Left lung (tissue), 10 donors: ENCODE measurements around the gene HSPB2. TPM values are rescaled to one million over a fixed set of nuclear protein-coding genes. Genes with fewer than 3 reads are reported as not detected.

Experiments
- ATAC-seq: fragments of 200-7000 bp; cut with Tn5 transposase; one replicate; pipeline ENCODE4 v1.9.1; 2020; ENCODE audit warnings: moderate library complexity
- DNase-seq, 4 donors: peaks; one replicate each; pipeline ENCODE4 v3.0.0-alpha.2; 2013 to 2020
- H3K27ac ChIP-seq, 2 donors: fragments of 200-600 bp; sonication (generic) in 1 of 2; one replicate each; pipeline versions ENCODE4 v1.5.0 to v1.8.0; 2020 to 2021
- H3K27me3 ChIP-seq, 2 donors: fragments of 200-600 bp; sonication (generic) in 1 of 2; one replicate each; pipeline versions ENCODE4 v1.5.0 to v1.8.0; 2020 to 2021
- H3K36me3 ChIP-seq, 2 donors: fragments of 200-600 bp; sonication (generic) in 1 of 2; one replicate each; pipeline versions ENCODE4 v1.5.0 to v1.8.0; 2020 to 2021
- H3K4me1 ChIP-seq, 2 donors: fragments of 200-600 bp; one replicate each; pipeline ENCODE4 v1.8.0; 2021
- H3K4me3 ChIP-seq, 2 donors: fragments of 200-600 bp; sonication (generic) in 1 of 2; one replicate each; pipeline versions ENCODE4 v1.5.0 to v1.8.0; 2020 to 2021; ENCODE audit warnings: mild to moderate bottlenecking in 1 of 2
- H3K9me3 ChIP-seq, 2 donors: fragments of 200-600 bp; sonication (generic) in 1 of 2; one replicate each; pipeline versions ENCODE4 v1.5.0 to v1.8.0; 2020 to 2021
- intact Hi-C, 2 donors: fragments of 100-400 bp; cut with DNase I; formaldehyde crosslinking; loops; one replicate each; pipeline versions ENCODE4 v1.11.2 to v1.14.2; 2022
- polyA plus RNA-seq, 6 donors: library from polyadenylated mRNA; unstranded; fragments of 120-200 nt; gene quantifications; one replicate each; pipeline ENCODE4 v1.2.1, GENCODE V29; 2013; ENCODE audit not compliant: insufficient read length in 6 of 6
- total RNA-seq, 2 donors: library from RNA; stranded (reverse); fragmentation: NEBNext Ultra II Directional; extraction: Animal tissue kit (Norgen Biotek cat#: 25700); gene quantifications; one replicate each; pipeline ENCODE4 v1.2.1, GENCODE V29; 2021
- TF ChIP-seq, protein P1 (sequence below), 2 donors: fragments of 200-600 bp; sonication (generic) in 1 of 2; IDR thresholded peaks; one replicate each; pipeline versions ENCODE4 v1.5.0 to v1.8.0; 2021; ENCODE audit warnings: antibody characterized with exemption in 2 of 2
- donor health status: DM: no; HTN: yes; CAD: no.
- donor health status: DM: no; HTN: no; CAD: no.

The HSPB2 gene
- total and polyA plus RNA-seq, 8 donors, result 3.7 to 7.2 (median 4.8) TPM

DNA sequence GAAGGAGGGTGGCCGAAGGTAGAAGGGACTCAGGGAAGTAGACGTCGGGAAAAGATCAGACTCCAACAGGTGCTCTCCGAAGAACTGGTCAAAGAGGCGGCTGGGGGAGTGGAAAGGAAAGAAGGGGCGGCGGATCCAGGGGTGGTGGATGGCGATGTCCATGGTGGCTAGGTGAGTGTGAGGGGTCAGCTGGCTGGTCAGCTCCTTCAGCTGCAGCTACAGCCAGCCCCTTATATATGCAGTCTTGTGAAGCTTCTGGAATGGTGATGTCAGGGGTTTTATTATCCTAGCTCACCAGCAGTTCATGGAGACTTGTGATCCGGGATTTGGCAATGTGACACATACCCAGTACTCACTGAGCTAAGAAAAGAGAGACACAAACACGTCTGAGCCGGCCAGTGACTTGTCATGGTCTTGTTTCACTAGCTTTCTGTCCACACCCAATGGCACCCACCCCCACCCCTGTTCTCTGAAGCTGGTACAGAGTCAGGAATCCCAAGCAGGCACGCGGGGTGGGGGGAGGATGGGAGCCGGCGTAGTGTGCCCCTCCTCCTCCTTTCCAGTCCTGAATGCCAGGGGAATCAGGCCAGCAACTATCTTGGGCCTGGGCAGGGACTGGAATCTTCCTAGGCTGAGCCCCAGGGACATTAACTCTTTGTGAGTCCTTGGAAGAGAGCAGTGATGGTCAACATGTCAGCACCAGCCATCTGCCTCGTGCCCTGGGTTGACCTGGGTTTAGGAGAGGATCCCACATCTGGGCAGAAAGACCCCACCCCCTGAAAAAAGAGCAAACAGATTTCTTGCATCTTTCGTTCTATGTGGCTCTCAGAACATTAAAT, 752 bp upstream of the HSPB2 start, which contains the start of gene CRYAB:
TSS of gene CRYAB (minus strand) at position 208 of the 839 bp plus-strand sequence. CDS start at position 162, 46 bp downstream.
- peaks cover 0 to 44% of the 10 kb centered on the region in 2 donors for H3K27me3 ChIP-seq
- TF ChIP-seq, protein P1, sequence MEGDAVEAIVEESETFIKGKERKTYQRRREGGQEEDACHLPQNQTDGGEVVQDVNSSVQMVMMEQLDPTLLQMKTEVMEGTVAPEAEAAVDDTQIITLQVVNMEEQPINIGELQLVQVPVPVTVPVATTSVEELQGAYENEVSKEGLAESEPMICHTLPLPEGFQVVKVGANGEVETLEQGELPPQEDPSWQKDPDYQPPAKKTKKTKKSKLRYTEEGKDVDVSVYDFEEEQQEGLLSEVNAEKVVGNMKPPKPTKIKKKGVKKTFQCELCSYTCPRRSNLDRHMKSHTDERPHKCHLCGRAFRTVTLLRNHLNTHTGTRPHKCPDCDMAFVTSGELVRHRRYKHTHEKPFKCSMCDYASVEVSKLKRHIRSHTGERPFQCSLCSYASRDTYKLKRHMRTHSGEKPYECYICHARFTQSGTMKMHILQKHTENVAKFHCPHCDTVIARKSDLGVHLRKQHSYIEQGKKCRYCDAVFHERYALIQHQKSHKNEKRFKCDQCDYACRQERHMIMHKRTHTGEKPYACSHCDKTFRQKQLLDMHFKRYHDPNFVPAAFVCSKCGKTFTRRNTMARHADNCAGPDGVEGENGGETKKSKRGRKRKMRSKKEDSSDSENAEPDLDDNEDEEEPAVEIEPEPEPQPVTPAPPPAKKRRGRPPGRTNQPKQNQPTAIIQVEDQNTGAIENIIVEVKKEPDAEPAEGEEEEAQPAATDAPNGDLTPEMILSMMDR (IDR thresholded peaks at IDR 0.05), result no peak
- peak within 1 kb of the TSS; percentile 34 to 35 for H3K4me3 ChIP-seq
- peak within 1 kb of the TSS; percentile 60 to 85 for H3K27ac ChIP-seq
- no peaks in the 10 kb centered on the region for H3K36me3 ChIP-seq
- no peaks in the 10 kb centered on the region for H3K4me1 ChIP-seq
- H3K9me3 ChIP-seq, result no peaks in the 10 kb centered on the region
- peak in 2 of 4 donors; percentile 69 to 82 for DNase-seq
- peak; percentile 82 for ATAC-seq
- intact Hi-C loops, result no loop called here

DNA sequence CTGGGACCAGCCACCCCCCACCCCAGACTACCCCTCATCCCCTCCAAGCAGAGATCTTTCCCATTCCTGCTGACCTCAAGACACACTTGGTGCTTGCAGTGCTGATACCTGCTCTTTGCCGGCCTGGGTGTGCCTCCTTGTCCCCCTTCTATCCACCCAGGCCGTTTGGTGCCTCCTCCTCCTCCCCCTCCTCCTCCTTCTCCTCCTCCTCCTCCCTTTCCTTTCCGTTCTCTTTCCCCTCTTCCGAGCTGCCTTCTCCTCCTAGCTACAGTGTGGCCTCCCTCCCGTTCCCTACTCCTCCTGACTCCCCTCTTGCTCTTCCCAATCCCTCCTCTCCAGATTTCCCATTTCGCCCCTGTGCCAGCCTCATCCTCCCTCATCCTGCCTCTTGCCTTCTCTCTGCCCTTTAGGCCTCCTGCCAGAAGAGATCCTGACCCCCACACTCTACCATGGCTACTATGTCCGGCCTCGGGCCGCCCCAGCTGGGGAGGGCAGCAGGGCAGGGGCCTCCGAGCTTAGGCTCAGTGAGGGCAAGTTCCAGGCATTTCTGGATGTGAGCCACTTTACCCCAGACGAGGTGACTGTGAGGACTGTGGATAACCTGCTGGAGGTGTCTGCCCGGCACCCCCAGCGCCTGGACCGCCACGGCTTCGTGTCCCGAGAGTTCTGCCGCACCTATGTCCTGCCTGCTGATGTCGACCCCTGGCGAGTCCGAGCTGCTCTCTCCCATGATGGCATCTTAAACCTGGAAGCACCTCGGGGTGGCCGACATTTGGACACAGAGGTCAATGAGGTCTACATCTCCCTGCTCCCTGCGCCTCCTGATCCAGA, 712 bp downstream of the HSPB2 start:
- intact Hi-C loops, result no loop called here
- H3K4me1 ChIP-seq, result no peaks in the 10 kb centered on the region
- DNase-seq, result peak in 1 of 4 donors; percentile 38

DNA sequence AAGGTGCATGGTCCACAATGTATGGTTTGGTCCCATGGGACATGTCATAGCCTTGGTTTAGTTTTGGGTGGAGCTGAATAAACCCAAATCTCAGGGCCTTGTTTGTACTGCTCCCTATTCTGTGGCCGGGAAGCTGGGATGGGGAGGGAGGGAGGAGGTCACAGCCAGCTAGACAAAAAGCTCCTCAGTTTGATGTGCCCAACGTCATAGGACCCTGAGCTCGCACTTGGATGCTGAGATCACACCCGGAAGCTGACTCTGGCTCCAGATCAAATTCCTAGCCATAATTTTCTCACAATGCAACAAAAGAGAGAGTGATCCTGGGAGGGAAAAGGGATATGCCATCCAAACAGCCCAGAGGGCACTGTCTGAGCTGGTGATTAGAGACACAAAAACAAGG, 1.5 kb downstream of the HSPB2 start:
- H3K4me1 ChIP-seq, result no peaks in the 10 kb centered on the region
- TF ChIP-seq, protein P1 (IDR thresholded peaks at IDR 0.05), result no peak
- peaks cover 0 to 44% of the 10 kb centered on the region in 2 donors for H3K27me3 ChIP-seq
- peak overlapping the region; percentile 23 to 35 for H3K4me3 ChIP-seq
- no peak for ATAC-seq
- H3K9me3 ChIP-seq, result no peaks in the 10 kb centered on the region
- intact Hi-C loops, result no loop called here
- DNase-seq, result peak in 1 of 4 donors; percentile 76
- H3K36me3 ChIP-seq, result no peaks in the 10 kb centered on the region
- H3K27ac ChIP-seq, result peak overlapping the region; percentile 60 to 85

More for the DNA sequence above, 712 bp downstream of the HSPB2 start:
- Histone ChIP-seq H3K9me3 (no peaks in the 10 kb centered on the region), H3K27ac (peak overlapping the region; percentile 60 to 85), H3K36me3 (no peaks in the 10 kb centered on the region), H3K27me3 (peaks cover 0 to 44% of the 10 kb centered on the region in 2 donors), H3K4me3 (peak overlapping the region; percentile 23 to 35)
- TF ChIP-seq, protein P1 (IDR thresholded peaks at IDR 0.05), result no peak
- peak; percentile 21 for ATAC-seq

DNA sequence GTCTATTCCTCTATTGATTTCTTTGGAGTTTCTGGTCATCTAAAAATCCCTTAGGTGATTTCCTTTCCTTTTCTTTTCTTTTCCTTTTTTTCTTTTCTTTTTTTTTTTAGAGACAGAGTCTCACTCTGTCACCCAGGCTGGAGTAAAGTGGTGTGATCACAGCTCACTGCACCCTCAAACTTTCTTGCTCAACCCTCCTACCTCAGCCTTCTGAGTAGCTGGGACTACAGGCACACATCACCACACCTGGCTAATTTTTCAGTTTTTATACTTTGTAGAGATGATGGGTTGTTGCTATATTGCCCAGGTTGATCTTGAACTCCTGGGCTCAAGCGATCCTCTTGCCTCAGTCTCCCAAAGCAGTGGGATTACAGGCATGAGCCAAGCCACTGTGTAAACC, 4.2 kb downstream of the HSPB2 start:
- intact Hi-C loops, result no loop called here
- no peaks in the 10 kb centered on the region for H3K36me3 ChIP-seq
- peaks cover 0 to 28% of the 10 kb centered on the region in 2 donors for H3K27me3 ChIP-seq
- H3K9me3 ChIP-seq, result no peaks in the 10 kb centered on the region
- H3K4me3 ChIP-seq, result no peak overlapping the region
- no peak for ATAC-seq
- TF ChIP-seq, protein P1 (IDR thresholded peaks at IDR 0.05), result no peak
- no peak overlapping the region for H3K27ac ChIP-seq
- no peak for DNase-seq
- H3K4me1 ChIP-seq, result no peaks in the 10 kb centered on the region

DNA sequence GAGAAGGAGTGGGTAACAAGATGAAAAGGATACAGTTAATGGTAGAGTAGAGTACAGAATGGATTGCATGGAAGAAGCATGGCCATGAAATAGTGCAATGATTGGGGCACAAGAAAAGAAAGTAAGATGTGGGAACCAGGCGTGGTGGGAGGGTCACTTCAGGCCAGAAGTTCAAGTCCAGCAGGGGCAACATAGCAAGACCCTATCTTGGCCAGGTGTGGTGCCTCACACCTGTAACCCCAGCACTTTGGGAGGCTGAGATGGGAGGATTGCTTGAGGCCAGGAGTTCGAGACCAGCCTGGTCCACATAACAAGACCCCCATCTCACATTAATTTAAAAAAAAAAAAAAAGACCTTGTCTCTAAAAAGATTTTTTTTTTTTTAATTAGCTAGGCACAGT, 4.8 kb downstream of the HSPB2 start:
- intact Hi-C loops, result no loop called here
- DNase-seq, result no peak
- Histone ChIP-seq H3K27me3 (peaks cover 0 to 23% of the 10 kb centered on the region in 2 donors), H3K36me3 (no peaks in the 10 kb centered on the region), H3K4me3 (no peak overlapping the region), H3K27ac (no peak overlapping the region), H3K4me1 (peaks cover 0 to 3% of the 10 kb centered on the region in 2 donors), H3K9me3 (no peaks in the 10 kb centered on the region)
- TF ChIP-seq, protein P1 (IDR thresholded peaks at IDR 0.05), result no peak
- ATAC-seq, result no peak
